Measurements from ENCODE around the gene SPATA4.

SPATA4 gene

GRCh38 chr4:176137631-176138030, 57.8 kb downstream of the SPATA4 start:
- no peak for TF ChIP-seq CTCF (conservative IDR thresholded peaks at IDR 0.05)
- no peak overlapping the region for H3K27ac ChIP-seq

- TF ChIP-seq CTCF (conservative IDR thresholded peaks at IDR 0.05) = no peak
These were observed 60.7 kb downstream of the SPATA4 start for GRCh38 chr4:176134670-176135069.

More at GRCh38 chr4:176134670-176135069, 60.7 kb downstream of the SPATA4 start:
- no peak overlapping the region for H3K27ac ChIP-seq

Measured in VCaP (cell line).